Measurements from ENCODE around the gene KRTAP12-2. TPM values are rescaled to one million over a fixed set of nuclear protein-coding genes. Genes with fewer than 3 reads are reported as not detected.
"Not testable (repeated sequence)": the region's sequence is repeated elsewhere in the genome, so short reads cannot be mapped to it uniquely, and the experiment has no call there.

KRTAP12-2 gene
- total RNA-seq, 1 donor from 2014 or later = not detected

- Mint-ChIP-seq H3K27me3 (peaks cover 81% of the 10 kb centered on the region), H3K4me1 (ENCODE audit: unreplicated experiment) (peaks cover 9% of the 10 kb centered on the region), H3K36me3 (no peaks in the 10 kb centered on the region), H3K27ac (no peak overlapping the region), H3K9me3 (no peaks in the 10 kb centered on the region), H3K4me3 (no peak overlapping the region)
- DNase-seq (ENCODE audit: extremely low spot score, unreplicated experiment) = no peak
- TF ChIP-seq CTCF (conservative IDR thresholded peaks at IDR 0.05) = no peak
These were observed 32.8 kb upstream of the KRTAP12-2 start for GRCh38 chr21:44699502-44700001.

- no peak for TF ChIP-seq CTCF (conservative IDR thresholded peaks at IDR 0.05)
- Mint-ChIP-seq H3K4me3 (no peak overlapping the region), H3K36me3 (no peaks in the 10 kb centered on the region), H3K4me1 (ENCODE audit: unreplicated experiment) (peaks cover 9% of the 10 kb centered on the region), H3K27ac (no peak overlapping the region), H3K9me3 (peaks cover 9% of the 10 kb centered on the region), H3K27me3 (peaks cover 75% of the 10 kb centered on the region)
- no peak for DNase-seq (ENCODE audit: extremely low spot score, unreplicated experiment)
These were observed 31.3 kb upstream of the KRTAP12-2 start for GRCh38 chr21:44697811-44698734.

- H3K36me3 Mint-ChIP-seq; H3K27ac Mint-ChIP-seq; H3K4me3 Mint-ChIP-seq; DNase-seq (ENCODE audit: extremely low spot score, unreplicated experiment); H3K4me1 Mint-ChIP-seq (ENCODE audit: unreplicated experiment): not testable (repeated sequence)
- Mint-ChIP-seq H3K9me3 (peaks cover 17% of the 10 kb centered on the region), H3K27me3 (peaks cover 70% of the 10 kb centered on the region)
These were observed 30.6 kb upstream of the KRTAP12-2 start, which contains the start of gene KRTAP10-12 for GRCh38 chr21:44697172-44697810. Gene KRTAP10-12, plus strand, starts transcription at chr21:44697172. Its CDS starts 30 bp downstream, at chr21:44697202.

GRCh38 chr21:44696572-44696971 lies 29.8 kb upstream of the KRTAP12-2 start:
- peaks cover 17% of the 10 kb centered on the region for H3K9me3 Mint-ChIP-seq
- no peak for TF ChIP-seq CTCF (conservative IDR thresholded peaks at IDR 0.05)
- peaks cover 68% of the 10 kb centered on the region for H3K27me3 Mint-ChIP-seq
- no peak for DNase-seq (ENCODE audit: extremely low spot score, unreplicated experiment)
- H3K4me1 Mint-ChIP-seq (ENCODE audit: unreplicated experiment) = peaks cover 5% of the 10 kb centered on the region
- no peak overlapping the region for H3K27ac Mint-ChIP-seq
- no peaks in the 10 kb centered on the region for H3K36me3 Mint-ChIP-seq
- no peak overlapping the region for H3K4me3 Mint-ChIP-seq

DNA sequence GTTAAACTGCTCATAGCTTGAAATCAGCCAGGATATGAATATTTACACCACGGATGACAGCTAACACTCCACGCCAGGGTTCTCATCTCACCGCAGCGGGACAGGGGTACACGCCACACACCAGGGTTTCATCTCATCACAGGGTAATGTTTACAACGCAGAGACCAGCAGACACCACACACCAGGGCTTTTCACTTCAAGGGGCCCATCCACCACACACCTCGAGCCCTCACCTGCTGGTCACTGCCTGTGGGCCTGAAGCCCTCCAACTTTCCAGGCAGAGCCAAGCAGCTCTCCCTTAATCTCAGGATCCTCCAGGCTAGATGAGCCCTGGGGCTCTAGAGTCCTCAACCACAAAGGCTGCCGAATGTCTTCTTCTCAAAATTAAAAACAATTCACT lies 28.9 kb upstream of the KRTAP12-2 start:
- Mint-ChIP-seq H3K9me3 (peaks cover 17% of the 10 kb centered on the region), H3K27me3 (peaks cover 69% of the 10 kb centered on the region), H3K4me1 (ENCODE audit: unreplicated experiment) (peaks cover 5% of the 10 kb centered on the region), H3K4me3 (no peak overlapping the region), H3K36me3 (no peaks in the 10 kb centered on the region), H3K27ac (no peak overlapping the region)
- no peak for DNase-seq (ENCODE audit: extremely low spot score, unreplicated experiment)
- TF ChIP-seq CTCF (conservative IDR thresholded peaks at IDR 0.05) = no peak

GRCh38 chr21:44695184-44695583 lies 28.5 kb upstream of the KRTAP12-2 start:
- peaks cover 17% of the 10 kb centered on the region for H3K9me3 Mint-ChIP-seq
- no peak for DNase-seq (ENCODE audit: extremely low spot score, unreplicated experiment)
- H3K27me3 Mint-ChIP-seq = peaks cover 73% of the 10 kb centered on the region
- H3K4me1 Mint-ChIP-seq (ENCODE audit: unreplicated experiment) = peaks cover 5% of the 10 kb centered on the region
- no peak for TF ChIP-seq CTCF (conservative IDR thresholded peaks at IDR 0.05)
- no peaks in the 10 kb centered on the region for H3K36me3 Mint-ChIP-seq
- no peak overlapping the region for H3K27ac Mint-ChIP-seq
- H3K4me3 Mint-ChIP-seq = no peak overlapping the region
